IMR-90 (cell line): ENCODE data around the gene NARS2. TPM values are rescaled to one million over a fixed set of nuclear protein-coding genes. Genes with fewer than 3 reads are reported as not detected.

Experiments used
- ATAC-seq: fragments of 200-7000 bp; cut with Tn5 transposase; 2 replicates; pipeline ENCODE4 v1.9.1; 2020; ENCODE audit warnings: low read depth, mild to moderate bottlenecking, moderate library complexity
- BruUV-seq: library from RNA; stranded (reverse); fragments of 400-500 nt; replicated peaks from 2 replicates; lab custom pipeline; 2021; lab: Mats Ljungman, UMichigan
- CTCF ChIA-PET: fragments of 300-600 bp; formaldehyde crosslinking; extraction: SDS; loops from one replicate; lab custom pipeline; 2021; ENCODE audit warnings: antibody characterized with exemption; lab: Yijun Ruan, JAX
- POLR2A ChIA-PET: fragments of 300-600 bp; sonication (Branson Sonifier 250); formaldehyde crosslinking; loops from one replicate; lab custom pipeline; 2022; ENCODE audit warnings: antibody characterized with exemption; ENCODE audit not compliant: unreplicated experiment; lab: Charles Lee
- DNase-seq: peaks from one replicate; pipeline ENCODE4 v3.0.0; 2013
- H2AFZ ChIP-seq: replicated peaks from 2 replicates; pipeline ENCODE3; 2013; ENCODE audit warnings: low read length, mild to moderate bottlenecking; ENCODE audit not compliant: poor library complexity
- H2AK5ac ChIP-seq: 2 replicates; pipeline ENCODE4 v1.6.1; 2013; ENCODE audit warnings: low read depth, low read length, inconsistent platforms
- H2AK9ac ChIP-seq: replicated peaks from 2 replicates; pipeline ENCODE3; 2013; ENCODE audit warnings: mild to moderate bottlenecking, low read depth, low read length, moderate library complexity; ENCODE audit not compliant: poor library complexity
- H2BK120ac ChIP-seq: 2 replicates; pipeline ENCODE4 v1.6.1; 2013; ENCODE audit warnings: low read depth, low read length, inconsistent platforms
- H2BK15ac ChIP-seq: 3 replicates; pipeline ENCODE4 v1.6.1; 2013; ENCODE audit warnings: low read depth, low read length, inconsistent platforms
- H2BK20ac ChIP-seq: 2 replicates; pipeline ENCODE4 v1.6.1; 2013; ENCODE audit warnings: low read depth, mild to moderate bottlenecking, inconsistent platforms, low read length, moderate library complexity
- H2BK5ac ChIP-seq: 2 replicates; pipeline ENCODE4 v1.6.1; 2013; ENCODE audit warnings: mild to moderate bottlenecking, low read depth, low read length, inconsistent platforms; ENCODE audit not compliant: poor library complexity, severe bottlenecking
- H3K14ac ChIP-seq: replicated peaks from 2 replicates; pipeline ENCODE4 v1.6.1; 2013; ENCODE audit warnings: low read depth, low read length, inconsistent platforms
- H3K18ac ChIP-seq: 2 replicates; pipeline ENCODE4 v1.6.1; 2013; ENCODE audit warnings: low read depth, low read length, control low read depth
- H3K23ac ChIP-seq: 2 replicates; pipeline ENCODE4 v1.6.1; 2013; ENCODE audit warnings: low read depth, low read length, inconsistent platforms
- H3K27ac ChIP-seq: 2 replicates; pipeline ENCODE4 v1.5.1; 2013; ENCODE audit warnings: mild to moderate bottlenecking, control low read depth, low read length; ENCODE audit not compliant: insufficient read depth
- H3K27me3 ChIP-seq: 2 replicates; pipeline ENCODE4 v1.6.1; 2013; ENCODE audit warnings: low read length; ENCODE audit not compliant: control insufficient read depth, insufficient read depth
- H3K36me3 ChIP-seq: 2 replicates; pipeline ENCODE4 v1.6.1; 2013; ENCODE audit warnings: low read length, mixed read lengths; ENCODE audit not compliant: control insufficient read depth, insufficient read depth
- H3K4ac ChIP-seq: 2 replicates; pipeline ENCODE4 v1.6.1; 2013; ENCODE audit warnings: low read depth, low read length, inconsistent platforms
- H3K4me1 ChIP-seq: 2 replicates; pipeline ENCODE4 v1.6.1; 2013; ENCODE audit warnings: low read length, mixed read lengths; ENCODE audit not compliant: control insufficient read depth, insufficient read depth
- H3K4me2 ChIP-seq: 2 replicates; pipeline ENCODE4 v1.6.1; 2013; ENCODE audit warnings: low read depth, mild to moderate bottlenecking, control low read depth, low read length, moderate library complexity
- H3K4me3 ChIP-seq: 2 replicates; pipeline ENCODE4 v1.5.1; 2013; ENCODE audit warnings: low read depth, mild to moderate bottlenecking, control low read depth, low read length, moderate library complexity; ENCODE audit not compliant: insufficient read depth
- H3K56ac ChIP-seq: 2 replicates; pipeline ENCODE4 v1.6.1; 2013; ENCODE audit warnings: low read length, inconsistent platforms; ENCODE audit not compliant: insufficient read depth; ENCODE audit errors: extremely low read depth
- H3K79me1 ChIP-seq, 2 experiments: 2 replicates each; pipeline ENCODE4 v1.6.1; 2013; ENCODE audit warnings: low read length in 2 of 2, inconsistent platforms in 1 of 2, low read depth in 1 of 2
- H3K9ac ChIP-seq: 2 replicates; pipeline ENCODE4 v1.6.1; 2013; ENCODE audit warnings: low read depth, low read length, control low read depth
- H3K9me1 ChIP-seq: 2 replicates; pipeline ENCODE4 v1.6.1; 2013; ENCODE audit warnings: low read length, inconsistent platforms; ENCODE audit not compliant: insufficient read depth
- H3K9me3 ChIP-seq: 2 replicates; pipeline ENCODE4 v1.6.1; 2013; ENCODE audit warnings: low read length; ENCODE audit not compliant: control insufficient read depth, insufficient read depth
- H4K20me1 ChIP-seq: 2 replicates; pipeline ENCODE4 v1.6.1; 2013; ENCODE audit warnings: low read length, inconsistent platforms; ENCODE audit not compliant: insufficient read depth
- H4K5ac ChIP-seq: 2 replicates; pipeline ENCODE4 v1.6.1; 2013; ENCODE audit warnings: mild to moderate bottlenecking, low read depth, low read length, control low read depth
- H4K8ac ChIP-seq, 2 experiments: 2 replicates each; pipeline ENCODE4 v1.6.1; 2013; ENCODE audit warnings: low read depth in 2 of 2, low read length in 2 of 2, control low read depth in 1 of 2, inconsistent platforms in 1 of 2
- H4K91ac ChIP-seq: 2 replicates; pipeline ENCODE4 v1.6.1; 2013; ENCODE audit warnings: low read depth, low read length, inconsistent platforms; ENCODE audit not compliant: insufficient read depth
- CEBPB ChIP-seq: IDR thresholded peaks from 2 replicates; pipeline ENCODE4 v1.6.1; 2012; ENCODE audit warnings: low read depth, low read length, improper control_type of control experiment
- FOS ChIP-seq: fragments of 150-350 bp; IDR thresholded peaks from 2 replicates; pipeline ENCODE4 v1.6.1; 2016; ENCODE audit warnings: low read depth, low read length
- MXI1 ChIP-seq: IDR thresholded peaks from 2 replicates; pipeline ENCODE4 v1.6.1; 2012; ENCODE audit warnings: low read depth, mild to moderate bottlenecking, low read length, moderate library complexity, borderline replicate concordance
- NFE2L2 ChIP-seq: fragments of 150-350 bp; IDR thresholded peaks from 2 replicates; pipeline ENCODE4 v1.6.1; 2016; ENCODE audit warnings: low read depth, mild to moderate bottlenecking, low read length
- POLR2A ChIP-seq: IDR thresholded peaks from 2 replicates; pipeline ENCODE4 v1.6.1; 2012; ENCODE audit warnings: mild to moderate bottlenecking, low read depth, low read length
- WGBS, 2 experiments: methylation state at CpG; one replicate each; pipeline versions ENCODE4 v1.1.5 to v1.1.7; 2013; ENCODE audit warnings: missing lambda C conversion rate in 2 of 2; ENCODE audit not compliant: insufficient read length in 1 of 2; ENCODE audit errors: extremely low coverage in 2 of 2; 5-methylcytosine and 5-hydroxymethylcytosine counted together
- dilution Hi-C: fragments of 300-500 bp; cut with HindIII; formaldehyde crosslinking; loops from one replicate; pipeline ENCODE4 v1.14.3; 2018; ENCODE audit warnings: low sequenced_read_pairs; ENCODE audit not compliant: unreplicated experiment
- in situ Hi-C: fragments of 300-500 bp; cut with MboI; formaldehyde crosslinking; loops from 3 replicates; pipeline ENCODE4 v1.14.3; 2019; ENCODE audit warnings: low sequenced_read_pairs, inconsistent platforms, mixed read lengths
- intact Hi-C: fragments of 100-400 bp; cut with micrococcal nuclease; formaldehyde crosslinking; loops from 2 replicates; pipeline ENCODE4 v1.10.0; 2022
- polyA plus RNA-seq, 3 experiments: library from polyadenylated mRNA; depleted of rRNA; stranded (reverse); fragments of >200 nt; gene quantifications; 2 replicates each; pipeline ENCODE4 v1.2.3, GENCODE V29; 2012; ENCODE audit warnings: low replicate concordance in 1 of 3
- total RNA-seq: library from RNA; depleted of rRNA; stranded (reverse); fragments of >200 nt; gene quantifications from 2 replicates; pipeline ENCODE4 v1.2.3, GENCODE V29; 2012

The NARS2 gene
- total and polyA plus RNA-seq, 2 of the 4 experiments (the other 2 are of a cell fraction) = 8.0 to 15.8 TPM

GRCh38 chr11:78403781-78404180 lies 170.9 kb downstream of the NARS2 start:
- no peak overlapping the region for H3K23ac ChIP-seq
- no CpG with 5 or more reads among the region's 2 CpGs for WGBS, 2 experiments
- H2BK120ac ChIP-seq = no peak overlapping the region
- H3K4me1 ChIP-seq = no peaks in the 10 kb centered on the region
- H3K18ac ChIP-seq = no peak overlapping the region
- ChIA-PET POLR2A (no interaction called here), CTCF (interaction anchor here (0.7 kb wide), 1 partner anchor 160 kb away, joined by 4 read pairs; no protein-coding TSS in a partner anchor)
- ATAC-seq (no peak), DNase-seq (no peak)
- peaks cover 2% of the 10 kb centered on the region; the same call in 1 of the 2 replicates for H3K36me3 ChIP-seq
- H4K20me1 ChIP-seq = peaks cover 7% of the 10 kb centered on the region
- 0 out of 2 replicates have a peak, but pooled peaks cover 5% of the 10 kb centered on the region for H3K9me1 ChIP-seq
- H3K4ac ChIP-seq = no peak overlapping the region
- no TSS peak for BruUV-seq
- no peak overlapping the region for H4K5ac ChIP-seq
- no peak overlapping the region for H2BK5ac ChIP-seq
- H2AFZ ChIP-seq = no peak overlapping the region
- H3K56ac ChIP-seq = no peak overlapping the region
- no peak overlapping the region for H2AK5ac ChIP-seq
- H3K27me3 ChIP-seq = no peaks in the 10 kb centered on the region
- no peak overlapping the region for H3K4me2 ChIP-seq
- intact Hi-C loops (no loop called here), in situ Hi-C loops (no loop called here), dilution Hi-C loops (no loop called here)
- TF ChIP-seq CEBPB (no peak), MXI1 (no peak), POLR2A (no peak), FOS (no peak), NFE2L2 (no peak)
- H2BK20ac ChIP-seq = no peak overlapping the region
- no peak overlapping the region for H2BK15ac ChIP-seq
- H4K91ac ChIP-seq = no peak overlapping the region
- no peak overlapping the region for H3K9ac ChIP-seq
- H3K4me3 ChIP-seq = no peak overlapping the region
- no peak overlapping the region for H4K8ac ChIP-seq
- H3K9me3 ChIP-seq = peaks cover 3% of the 10 kb centered on the region; the same call in 1 of the 2 replicates
- peaks cover 35 to 39% of the 10 kb centered on the region in 2 experiments for H3K79me1 ChIP-seq
- H2AK9ac ChIP-seq = no peak overlapping the region
- H3K14ac ChIP-seq = no peak overlapping the region
- H3K27ac ChIP-seq = no peak overlapping the region
